SH-SY5Y (cell line): ENCODE results near the gene ZNF236.

Source experiments
- GATA2 ChIP-seq: IDR thresholded peaks from 2 replicates; pipeline ENCODE4 v1.6.1; 2011; ENCODE audit warnings: mild to moderate bottlenecking, low read depth, low read length
- GATA3 ChIP-seq: IDR thresholded peaks from 2 replicates; pipeline ENCODE4 v1.6.1; 2011; ENCODE audit warnings: low read depth, mild to moderate bottlenecking, low read length, moderate library complexity

DNA sequence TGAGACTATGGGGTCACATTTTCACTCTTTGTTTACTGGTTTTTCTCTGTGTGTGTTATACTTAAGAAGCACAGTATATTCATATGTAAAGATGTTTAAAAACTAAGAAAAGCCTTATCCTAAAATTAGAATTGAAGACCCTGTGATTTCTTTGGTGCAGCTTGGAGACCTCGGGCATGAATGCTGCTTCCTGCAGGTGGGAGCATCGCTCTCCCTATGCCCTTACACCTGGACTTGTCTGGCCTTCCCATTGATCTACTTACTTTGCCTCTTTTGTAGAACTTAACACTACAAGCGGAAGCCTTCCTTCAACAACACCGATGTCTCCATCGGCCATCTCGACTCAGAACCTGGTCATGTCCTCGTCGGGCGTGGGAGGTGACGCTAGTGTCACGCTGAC lies 114.5 kb downstream of the ZNF236 start:
- no peak for TF ChIP-seq GATA2
- no peak for TF ChIP-seq GATA3
